ENCODE results near the gene SORCS2.

Gene SORCS2

DNA sequence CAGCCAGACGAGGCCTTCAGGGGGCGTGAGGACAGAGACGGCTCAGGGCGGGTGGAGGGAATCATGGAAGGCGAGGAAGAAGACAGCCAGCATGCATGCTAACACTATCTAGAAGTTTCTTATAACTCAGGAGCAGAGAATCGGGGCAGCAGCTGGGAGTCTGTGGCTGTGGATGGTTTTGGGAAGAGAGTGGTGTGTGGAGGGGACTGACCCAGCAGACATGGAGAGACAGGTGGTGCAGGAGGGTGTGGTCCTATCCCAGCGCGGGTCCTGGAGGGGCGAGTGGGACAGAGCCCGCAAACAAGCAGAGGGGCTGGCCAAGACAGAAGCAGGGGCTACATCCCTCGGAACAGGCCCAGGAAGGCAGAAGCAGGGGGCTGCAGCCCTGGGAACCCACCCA is 555.2 kb downstream of the SORCS2 start:
- H3K27me3 ChIP-seq (ENCODE audit: control insufficient read depth in 1 of 2, insufficient read depth in 2 of 2, low read length in 2 of 2) = no peaks in the 10 kb centered on the region
- H3K4me1 ChIP-seq (ENCODE audit: control insufficient read depth, insufficient read depth, low read length) = peaks cover 4% of the 10 kb centered on the region
- H3K9ac ChIP-seq (ENCODE audit: low read length in 2 of 2) = no peak overlapping the region
- no peak overlapping the region for H3K27ac ChIP-seq (ENCODE audit: low read length)
- H3K36me3 ChIP-seq (ENCODE audit: control insufficient read depth in 2 of 2, insufficient read depth in 2 of 2, low read length in 2 of 2) = peaks cover 0 to 3% of the 10 kb centered on the region in 2 donors
- H3K4me3 ChIP-seq (ENCODE audit: low read length in 2 of 2) = no peak overlapping the region
- no peaks in the 10 kb centered on the region for H3K9me3 ChIP-seq (ENCODE audit: control insufficient read depth in 2 of 2, low read length in 2 of 2)

GRCh38 chr4:7750523-7750922 is 558.2 kb downstream of the SORCS2 start:
- Histone ChIP-seq H3K4me1 (ENCODE audit: control insufficient read depth, insufficient read depth, low read length) (peaks cover 6% of the 10 kb centered on the region), H3K36me3 (ENCODE audit: control insufficient read depth in 2 of 2, insufficient read depth in 2 of 2, low read length in 2 of 2) (peaks cover 0 to 3% of the 10 kb centered on the region in 2 donors), H3K9me3 (ENCODE audit: control insufficient read depth in 2 of 2, low read length in 2 of 2) (no peaks in the 10 kb centered on the region), H3K27ac (ENCODE audit: low read length) (no peak overlapping the region), H3K4me3 (ENCODE audit: low read length in 2 of 2) (no peak overlapping the region), H3K27me3 (ENCODE audit: control insufficient read depth in 1 of 2, insufficient read depth in 2 of 2, low read length in 2 of 2) (no peaks in the 10 kb centered on the region), H3K9ac (ENCODE audit: low read length in 2 of 2) (no peak overlapping the region)

DNA sequence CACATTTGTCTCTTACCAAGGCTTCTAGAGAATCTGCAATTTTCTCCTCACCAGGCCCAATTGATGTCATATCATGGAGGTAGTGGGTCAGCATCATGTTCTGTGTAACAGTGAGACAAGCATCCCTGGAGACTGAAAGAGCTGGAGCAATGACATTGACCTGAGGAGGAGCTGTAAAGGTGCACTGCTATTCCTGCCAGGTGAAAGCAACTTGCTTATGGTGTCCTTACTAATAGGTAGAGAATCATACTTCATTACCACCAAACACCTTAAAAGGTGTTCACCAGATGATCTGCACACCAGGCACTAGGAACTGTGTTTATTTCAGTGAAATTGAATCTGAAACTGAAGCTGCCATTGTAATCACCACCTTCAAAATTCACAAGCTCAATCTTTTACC is 558.6 kb downstream of the SORCS2 start:
- H3K27ac ChIP-seq (ENCODE audit: low read length) = no peak overlapping the region
- H3K9me3 ChIP-seq (ENCODE audit: control insufficient read depth in 2 of 2, low read length in 2 of 2) = no peaks in the 10 kb centered on the region
- peaks cover 6% of the 10 kb centered on the region for H3K4me1 ChIP-seq (ENCODE audit: control insufficient read depth, insufficient read depth, low read length)
- H3K27me3 ChIP-seq (ENCODE audit: control insufficient read depth in 1 of 2, insufficient read depth in 2 of 2, low read length in 2 of 2) = no peaks in the 10 kb centered on the region
- no peak overlapping the region for H3K9ac ChIP-seq (ENCODE audit: low read length in 2 of 2)
- H3K36me3 ChIP-seq (ENCODE audit: control insufficient read depth in 2 of 2, insufficient read depth in 2 of 2, low read length in 2 of 2) = peaks cover 0 to 3% of the 10 kb centered on the region in 2 donors
- no peak overlapping the region for H3K4me3 ChIP-seq (ENCODE audit: low read length in 2 of 2)

GRCh38 chr4:7752649-7753048 is 560.3 kb downstream of the SORCS2 start:
- H3K36me3 ChIP-seq (ENCODE audit: control insufficient read depth in 2 of 2, insufficient read depth in 2 of 2, low read length in 2 of 2) = peaks cover 0 to 3% of the 10 kb centered on the region in 2 donors
- H3K27ac ChIP-seq (ENCODE audit: low read length) = no peak overlapping the region
- H3K9me3 ChIP-seq (ENCODE audit: control insufficient read depth in 2 of 2, low read length in 2 of 2) = no peaks in the 10 kb centered on the region
- H3K9ac ChIP-seq (ENCODE audit: low read length in 2 of 2) = no peak overlapping the region
- no peak overlapping the region for H3K4me3 ChIP-seq (ENCODE audit: low read length in 2 of 2)
- H3K27me3 ChIP-seq (ENCODE audit: control insufficient read depth in 1 of 2, insufficient read depth in 2 of 2, low read length in 2 of 2) = no peaks in the 10 kb centered on the region
- H3K4me1 ChIP-seq (ENCODE audit: control insufficient read depth, insufficient read depth, low read length) = peaks cover 15% of the 10 kb centered on the region

DNA sequence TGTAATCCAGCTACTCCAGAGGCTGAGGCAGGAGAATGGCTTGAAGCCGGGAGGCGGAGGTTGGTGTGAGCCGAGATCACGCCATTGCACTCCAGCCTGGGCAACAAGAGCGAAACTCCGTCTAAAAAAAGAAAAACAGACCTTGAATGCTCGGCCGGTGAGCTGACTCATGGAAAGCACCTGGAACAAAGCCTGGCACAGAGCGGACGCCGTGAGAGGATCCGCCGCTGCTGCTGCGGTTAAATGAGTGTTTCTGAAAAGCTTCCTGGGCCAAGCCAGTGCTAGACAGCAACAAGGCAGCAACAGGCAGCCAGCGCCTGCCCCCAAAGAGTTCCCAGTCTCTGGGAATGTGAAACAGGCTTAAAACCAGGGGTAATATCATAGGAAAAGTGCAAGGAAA is 560.9 kb downstream of the SORCS2 start:
- Histone ChIP-seq H3K4me3 (ENCODE audit: low read length in 2 of 2) (no peak overlapping the region), H3K9me3 (ENCODE audit: control insufficient read depth in 2 of 2, low read length in 2 of 2) (no peaks in the 10 kb centered on the region), H3K9ac (ENCODE audit: low read length in 2 of 2) (no peak overlapping the region), H3K4me1 (ENCODE audit: control insufficient read depth, insufficient read depth, low read length) (peaks cover 19% of the 10 kb centered on the region), H3K27ac (ENCODE audit: low read length) (no peak overlapping the region), H3K27me3 (ENCODE audit: control insufficient read depth in 1 of 2, insufficient read depth in 2 of 2, low read length in 2 of 2) (no peaks in the 10 kb centered on the region), H3K36me3 (ENCODE audit: control insufficient read depth in 2 of 2, insufficient read depth in 2 of 2, low read length in 2 of 2) (peaks cover 0 to 3% of the 10 kb centered on the region in 2 donors)

DNA sequence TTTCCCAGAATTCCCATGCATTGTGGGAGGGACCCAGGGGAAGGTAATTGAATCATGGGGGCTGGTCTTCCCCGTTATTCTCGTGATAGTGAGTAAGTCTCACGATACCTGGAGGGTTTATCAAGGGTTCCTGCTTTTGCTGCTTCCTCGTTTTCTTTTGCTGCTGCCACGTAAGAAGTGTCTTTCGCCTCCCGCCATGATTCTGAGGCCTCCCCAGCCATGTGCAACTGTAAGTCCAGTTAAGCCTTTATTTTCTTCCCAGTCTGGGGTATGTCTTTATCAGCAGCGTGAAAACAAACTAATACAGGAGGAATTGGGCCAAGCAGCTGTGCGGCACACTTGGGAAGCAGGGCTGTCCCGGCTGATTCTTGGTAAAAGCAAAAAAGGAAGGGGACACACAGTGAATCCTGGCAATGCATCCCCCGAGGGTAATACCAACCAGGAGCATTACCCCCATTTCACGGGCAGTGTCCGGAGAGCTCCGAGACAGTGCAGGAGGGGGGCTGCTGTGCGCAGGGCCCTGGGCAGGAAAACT is 561.7 kb downstream of the SORCS2 start:
- no peaks in the 10 kb centered on the region for H3K9me3 ChIP-seq (ENCODE audit: control insufficient read depth in 2 of 2, low read length in 2 of 2)
- H3K9ac ChIP-seq (ENCODE audit: low read length in 2 of 2) = no peak overlapping the region
- no peak overlapping the region for H3K27ac ChIP-seq (ENCODE audit: low read length)
- H3K4me3 ChIP-seq (ENCODE audit: low read length in 2 of 2) = no peak overlapping the region
- peaks cover 0 to 3% of the 10 kb centered on the region in 2 donors for H3K36me3 ChIP-seq (ENCODE audit: control insufficient read depth in 2 of 2, insufficient read depth in 2 of 2, low read length in 2 of 2)
- H3K27me3 ChIP-seq (ENCODE audit: control insufficient read depth in 1 of 2, insufficient read depth in 2 of 2, low read length in 2 of 2) = no peaks in the 10 kb centered on the region
- peaks cover 22% of the 10 kb centered on the region for H3K4me1 ChIP-seq (ENCODE audit: control insufficient read depth, insufficient read depth, low read length)

- Histone ChIP-seq H3K27ac (ENCODE audit: low read length) (no peak overlapping the region), H3K27me3 (ENCODE audit: control insufficient read depth in 1 of 2, insufficient read depth in 2 of 2, low read length in 2 of 2) (no peaks in the 10 kb centered on the region), H3K4me1 (ENCODE audit: control insufficient read depth, insufficient read depth, low read length) (peaks cover 22% of the 10 kb centered on the region), H3K9me3 (ENCODE audit: control insufficient read depth in 2 of 2, low read length in 2 of 2) (no peaks in the 10 kb centered on the region), H3K9ac (ENCODE audit: low read length in 2 of 2) (no peak overlapping the region), H3K36me3 (ENCODE audit: control insufficient read depth in 2 of 2, insufficient read depth in 2 of 2, low read length in 2 of 2) (peaks cover 0 to 3% of the 10 kb centered on the region in 2 donors), H3K4me3 (ENCODE audit: low read length in 2 of 2) (no peak overlapping the region)
Observed at GRCh38 chr4:7754565-7755262, 562.4 kb downstream of the SORCS2 start.

DNA sequence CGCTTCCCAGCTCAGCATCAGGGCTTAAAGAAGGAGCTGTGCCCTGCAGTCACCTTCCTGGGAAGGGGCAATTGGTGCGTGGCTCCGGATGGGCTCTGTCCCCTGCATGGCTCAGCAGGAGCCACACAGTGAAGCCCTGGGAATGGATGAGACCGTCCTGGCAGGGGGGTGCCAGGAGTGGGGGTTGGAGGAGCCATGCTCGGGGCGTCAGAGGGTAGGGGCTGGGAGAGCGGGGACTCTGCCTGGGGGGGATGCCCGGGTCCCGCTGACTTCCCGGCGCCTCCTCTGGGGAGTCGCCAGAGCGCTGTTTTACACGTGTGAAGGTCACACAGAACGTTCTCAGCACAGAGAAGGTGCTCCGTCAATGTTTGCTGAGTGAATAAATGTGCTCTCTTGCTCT is 563.2 kb downstream of the SORCS2 start:
- Histone ChIP-seq H3K27me3 (ENCODE audit: control insufficient read depth in 1 of 2, insufficient read depth in 2 of 2, low read length in 2 of 2) (no peaks in the 10 kb centered on the region), H3K9me3 (ENCODE audit: control insufficient read depth in 2 of 2, low read length in 2 of 2) (no peaks in the 10 kb centered on the region), H3K9ac (ENCODE audit: low read length in 2 of 2) (no peak overlapping the region), H3K36me3 (ENCODE audit: control insufficient read depth in 2 of 2, insufficient read depth in 2 of 2, low read length in 2 of 2) (peaks cover 4% of the 10 kb centered on the region in 2 donors), H3K27ac (ENCODE audit: low read length) (no peak overlapping the region), H3K4me3 (ENCODE audit: low read length in 2 of 2) (no peak overlapping the region), H3K4me1 (ENCODE audit: control insufficient read depth, insufficient read depth, low read length) (peaks cover 22% of the 10 kb centered on the region)

GRCh38 chr4:7756071-7756470 is 563.7 kb downstream of the SORCS2 start:
- Histone ChIP-seq H3K4me3 (ENCODE audit: low read length in 2 of 2) (no peak overlapping the region), H3K27ac (ENCODE audit: low read length) (no peak overlapping the region), H3K27me3 (ENCODE audit: control insufficient read depth in 1 of 2, insufficient read depth in 2 of 2, low read length in 2 of 2) (no peaks in the 10 kb centered on the region), H3K4me1 (ENCODE audit: control insufficient read depth, insufficient read depth, low read length) (peaks cover 22% of the 10 kb centered on the region), H3K9ac (ENCODE audit: low read length in 2 of 2) (no peak overlapping the region), H3K36me3 (ENCODE audit: control insufficient read depth in 2 of 2, insufficient read depth in 2 of 2, low read length in 2 of 2) (peaks cover 4 to 5% of the 10 kb centered on the region in 2 donors), H3K9me3 (ENCODE audit: control insufficient read depth in 2 of 2, low read length in 2 of 2) (no peaks in the 10 kb centered on the region)

DNA sequence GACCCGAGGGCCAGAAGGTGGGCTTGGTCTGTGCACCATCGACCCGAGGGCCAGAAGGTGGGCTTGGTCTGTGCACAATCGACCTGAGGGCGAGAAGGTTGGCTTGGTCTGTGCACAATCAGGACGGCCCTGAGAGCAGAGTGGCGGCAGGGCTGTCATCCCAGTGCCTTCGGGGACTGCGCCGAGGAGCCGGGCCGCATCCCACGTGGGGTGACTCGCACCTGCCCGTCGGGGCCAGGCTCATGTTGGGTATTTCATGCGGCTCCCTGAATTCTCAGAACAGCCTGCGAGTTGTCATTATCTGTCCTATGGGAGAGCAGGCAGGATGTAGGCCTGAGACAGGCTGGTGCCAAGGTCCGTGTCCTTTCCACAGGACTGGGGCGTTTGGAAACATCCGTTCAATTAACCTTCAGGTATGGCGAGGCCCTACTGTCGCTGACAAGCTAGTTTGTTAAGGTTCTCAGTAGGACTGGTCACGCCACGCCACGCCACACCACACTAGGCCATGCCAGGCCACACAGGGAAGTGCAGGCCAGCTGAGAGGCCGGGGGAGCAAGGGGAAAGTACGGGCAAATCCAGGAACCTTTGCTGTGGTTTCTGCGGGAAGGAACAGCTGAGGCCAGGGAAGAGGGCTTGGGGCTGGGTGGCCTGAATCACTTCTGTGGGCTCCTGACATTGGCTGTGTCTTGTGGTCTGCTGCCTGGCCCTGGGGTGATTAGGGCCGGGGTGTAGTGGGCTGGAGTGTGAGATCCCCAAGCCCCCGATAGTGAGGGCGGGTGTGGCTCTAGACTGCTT is 564.4 kb downstream of the SORCS2 start:
- H3K27ac ChIP-seq (ENCODE audit: low read length) = no peak overlapping the region
- peaks cover 22% of the 10 kb centered on the region for H3K4me1 ChIP-seq (ENCODE audit: control insufficient read depth, insufficient read depth, low read length)
- peaks cover 5 to 10% of the 10 kb centered on the region in 2 donors for H3K36me3 ChIP-seq (ENCODE audit: control insufficient read depth in 2 of 2, insufficient read depth in 2 of 2, low read length in 2 of 2)
- no peak overlapping the region for H3K4me3 ChIP-seq (ENCODE audit: low read length in 2 of 2)
- H3K27me3 ChIP-seq (ENCODE audit: control insufficient read depth in 1 of 2, insufficient read depth in 2 of 2, low read length in 2 of 2) = no peaks in the 10 kb centered on the region
- H3K9ac ChIP-seq (ENCODE audit: low read length in 2 of 2) = no peak overlapping the region
- H3K9me3 ChIP-seq (ENCODE audit: control insufficient read depth in 2 of 2, low read length in 2 of 2) = no peaks in the 10 kb centered on the region

Measured in stomach smooth muscle (tissue), 2 donors.